Stimulated activated CD4-positive, alpha-beta T cell treated with anti-CD3 and anti-CD28 coated beads, Interleukin-2, amount 100 ng/mL, for 24 hours (primary cell): ENCODE measurements around the gene EPS15.
"Not testable (repeated sequence)": the region's sequence is repeated elsewhere in the genome, so short reads cannot be mapped to it uniquely, and the experiment has no call there.

ENCODE experiments used
- DNase-seq, 2 donors: peaks; one replicate each; pipeline ENCODE4 v3.0.0-alpha.2; 2020

Gene EPS15

GRCh38 chr1:51514733-51515132, 4.3 kb downstream of the EPS15 start:
- DNase-seq: no peak

GRCh38 chr1:51512606-51513005, 6.5 kb downstream of the EPS15 start:
- DNase-seq: no peak

GRCh38 chr1:51512120-51512519, 6.9 kb downstream of the EPS15 start:
- no peak for DNase-seq

- no peak for DNase-seq
These were observed 9.3 kb downstream of the EPS15 start for GRCh38 chr1:51509773-51510172.

GRCh38 chr1:51506537-51506936, 12.5 kb downstream of the EPS15 start:
- DNase-seq: no peak

- DNase-seq: peak; percentile 12 to 27
These were observed 14.1 kb downstream of the EPS15 start for GRCh38 chr1:51504806-51505525.

- DNase-seq: peak; percentile 22 to 43
These were observed 17.8 kb downstream of the EPS15 start for GRCh38 chr1:51501218-51501630.

- no peak for DNase-seq
These were observed 19.4 kb downstream of the EPS15 start for GRCh38 chr1:51499694-51500093.

GRCh38 chr1:51498924-51499323, 20.1 kb downstream of the EPS15 start:
- DNase-seq: no peak

GRCh38 chr1:51497340-51497739, 21.7 kb downstream of the EPS15 start:
- DNase-seq: no peak

- no peak for DNase-seq
These were observed 24.8 kb downstream of the EPS15 start for GRCh38 chr1:51494138-51494830.

- DNase-seq: no peak
These were observed 27.7 kb downstream of the EPS15 start for GRCh38 chr1:51491166-51491981.

- no peak for DNase-seq
These were observed 29.6 kb downstream of the EPS15 start for GRCh38 chr1:51489472-51489871.

GRCh38 chr1:51488372-51489050, 30.6 kb downstream of the EPS15 start:
- no peak for DNase-seq

GRCh38 chr1:51487628-51488027, 31.4 kb downstream of the EPS15 start:
- no peak for DNase-seq

- DNase-seq: no peak
These were observed 34.5 kb downstream of the EPS15 start for GRCh38 chr1:51484591-51484990.

GRCh38 chr1:51482881-51483280, 36.2 kb downstream of the EPS15 start:
- no peak for DNase-seq

- not testable (repeated sequence) for DNase-seq
These were observed 44.0 kb downstream of the EPS15 start for GRCh38 chr1:51474832-51475620.

- no peak for DNase-seq
These were observed 45.5 kb downstream of the EPS15 start for GRCh38 chr1:51473331-51474115.

GRCh38 chr1:51472359-51472758, 46.7 kb downstream of the EPS15 start:
- no peak for DNase-seq

GRCh38 chr1:51469518-51469917, 49.5 kb downstream of the EPS15 start:
- no peak for DNase-seq
